GM10266 (cell line): ENCODE results near the gene RAB26.

Source experiments
- DNase-seq: peaks from one replicate; pipeline ENCODE4 v3.0.0; 2012; ENCODE audit errors: extremely low spot score
- CTCF ChIP-seq: IDR thresholded peaks from 2 replicates; pipeline ENCODE4 v1.5.1; 2012; ENCODE audit warnings: mild to moderate bottlenecking, low read depth; ENCODE audit not compliant: control insufficient read depth, insufficient read depth; ENCODE audit errors: missing control alignments

The RAB26 gene

GRCh38 chr16:2189252-2189893 is 40.9 kb downstream of the RAB26 start:
- DNase-seq: no peak

GRCh38 chr16:2190002-2190658 is 41.7 kb downstream of the RAB26 start:
- TF ChIP-seq CTCF: no peak

More at GRCh38 chr16:2189252-2189893, 40.9 kb downstream of the RAB26 start:
- no peak for TF ChIP-seq CTCF

GRCh38 chr16:2190659-2191445 is 42.4 kb downstream of the RAB26 start:
- TF ChIP-seq CTCF: no peak
- no peak for DNase-seq

More at GRCh38 chr16:2190002-2190658, 41.7 kb downstream of the RAB26 start:
- DNase-seq: no peak

- no peak for TF ChIP-seq CTCF
- DNase-seq: no peak
Measured at GRCh38 chr16:2191446-2191706, 43.0 kb downstream of the RAB26 start.

GRCh38 chr16:2194166-2194834 is 45.9 kb downstream of the RAB26 start:
- no peak for DNase-seq
- no peak for TF ChIP-seq CTCF

- peak; percentile 85 for DNase-seq
- TF ChIP-seq CTCF: peak; percentile 71
Measured at GRCh38 chr16:2194852-2195321, 46.5 kb downstream of the RAB26 start.
